ENCODE data around the gene WBP2. TPM values are rescaled to one million over a fixed set of nuclear protein-coding genes. Genes with fewer than 3 reads are reported as not detected.
A peak's percentile ranks its signal among the peaks of the same experiment; 100 is the strongest.

Gene WBP2
- total RNA-seq = 10 to 100 TPM; 68.7 to 74.1 TPM

GRCh38 chr17:75855310-75856061 lies at the start of gene WBP2:
WBP2 (minus strand) TSS chr17:75855335; CDS start chr17:75855297, 38 bp downstream.
- ATAC-seq = peak; percentile 95

GRCh38 chr17:75902406-75902805 lies 47.3 kb upstream of the WBP2 start:
- no peak for ATAC-seq
- POLR2A ChIA-PET = interaction anchor here (0.6 kb wide), 1 partner anchor 45 kb away, joined by 5 read pairs; no protein-coding TSS in a partner anchor

More at GRCh38 chr17:75855310-75856061, at the start of gene WBP2:
- Mint-ChIP-seq H3K9me3 (ENCODE audit: low read depth) (no peaks in the 10 kb centered on the region), H3K4me3 (no peak within 1 kb of the TSS), H3K36me3 (ENCODE audit: low read depth) (peaks cover 1% of the 10 kb centered on the region), H3K27me3 (no peaks in the 10 kb centered on the region), H3K4me1 (peaks cover 37% of the 10 kb centered on the region), H3K27ac (peak within 1 kb of the TSS; percentile 86)
- intact Hi-C loops (cut with DNase I, micrococcal nuclease) = loop anchor here (1.0 to 10.0 kb wide), 21 partner anchors 11 to 591 kb away; partner anchors contain the start of genes ACOX1 (in 1 of the 2), FBF1 (in 1 of the 2), GALK1 (in 1 of the 2) and GGA3 (in 1 of the 2)
- CTCF ChIA-PET = interaction anchor here (0.5 to 2.4 kb wide), 25 partner anchors 8 to 652 kb away, joined by 3 to 17 read pairs (median 4); partner anchors contain the start of genes FBF1, TRIM47, TRIM65 and UNC13D
- peak; percentile 99 for DNase-seq
- POLR2A ChIA-PET = interaction anchor here (0.5 to 3.0 kb wide), 14 partner anchors 9 to 102 kb away, joined by 3 to 25 read pairs (median 4); partner anchors contain the start of genes GALK1, TRIM47, UNC13D and UNK

GRCh38 chr17:75901727-75902126 lies 46.6 kb upstream of the WBP2 start:
- no peaks in the 10 kb centered on the region for H3K27me3 Mint-ChIP-seq
- ChIA-PET CTCF (interaction anchor here (1.1 to 1.3 kb wide), 2 partner anchors 26 to 104 kb away, joined by 5 read pairs; no protein-coding TSS in a partner anchor), POLR2A (interaction anchor here (0.6 to 1.1 kb wide), 2 partner anchors 26 to 45 kb away, joined by 3 to 5 read pairs; no protein-coding TSS in a partner anchor)
- H3K4me3 Mint-ChIP-seq = no peak overlapping the region
- no peaks in the 10 kb centered on the region for H3K9me3 Mint-ChIP-seq (ENCODE audit: low read depth)
- H3K36me3 Mint-ChIP-seq (ENCODE audit: low read depth) = peaks cover 7% of the 10 kb centered on the region
- DNase-seq (no peak), ATAC-seq (no peak)
- no peak overlapping the region for H3K27ac Mint-ChIP-seq
- intact Hi-C loops (cut with DNase I, micrococcal nuclease) = loop anchor here in 1 of 2 experiments (5.0 to 10.0 kb wide), 2 partner anchors 314 to 373 kb away; partner anchors contain the start of gene MYO15B
- H3K4me1 Mint-ChIP-seq = peaks cover 7% of the 10 kb centered on the region

More at GRCh38 chr17:75902406-75902805, 47.3 kb upstream of the WBP2 start:
- H3K4me3 Mint-ChIP-seq = no peak overlapping the region
- no peaks in the 10 kb centered on the region for H3K27me3 Mint-ChIP-seq
- DNase-seq = no peak
- peaks cover 5% of the 10 kb centered on the region for H3K4me1 Mint-ChIP-seq
- no peaks in the 10 kb centered on the region for H3K9me3 Mint-ChIP-seq (ENCODE audit: low read depth)
- CTCF ChIA-PET = interaction anchor here (0.7 to 1.6 kb wide), 4 partner anchors 27 to 240 kb away, joined by 3 to 5 read pairs (median 4); no protein-coding TSS in a partner anchor
- no peak overlapping the region for H3K27ac Mint-ChIP-seq
- intact Hi-C loops (cut with DNase I, micrococcal nuclease) = loop anchor here in 1 of 2 experiments (5.0 to 10.0 kb wide), 2 partner anchors 315 to 372 kb away; partner anchors contain the start of gene MYO15B
- peaks cover 7% of the 10 kb centered on the region for H3K36me3 Mint-ChIP-seq (ENCODE audit: low read depth)

- ChIA-PET CTCF (interaction anchor here (0.6 kb wide), 1 partner anchor 1225 kb away, joined by 3 read pairs; no protein-coding TSS in a partner anchor), POLR2A (interaction anchor here (1.1 kb wide), 1 partner anchor 25 kb away, joined by 3 read pairs; no protein-coding TSS in a partner anchor)
- ATAC-seq = no peak
- Mint-ChIP-seq H3K4me3 (no peak overlapping the region), H3K4me1 (peaks cover 7% of the 10 kb centered on the region), H3K36me3 (ENCODE audit: low read depth) (peaks cover 7% of the 10 kb centered on the region), H3K27ac (no peak overlapping the region), H3K9me3 (ENCODE audit: low read depth) (no peaks in the 10 kb centered on the region), H3K27me3 (no peaks in the 10 kb centered on the region)
- intact Hi-C loops (cut with DNase I, micrococcal nuclease) = loop anchor here in 1 of 2 experiments (5.0 to 10.0 kb wide), 2 partner anchors 314 to 374 kb away; partner anchors contain the start of gene MYO15B
- no peak for DNase-seq
Measured at GRCh38 chr17:75900691-75901533, 45.8 kb upstream of the WBP2 start.

GRCh38 chr17:75899767-75900468 lies 44.8 kb upstream of the WBP2 start:
- Mint-ChIP-seq H3K4me3 (no peak overlapping the region), H3K36me3 (ENCODE audit: low read depth) (peaks cover 11% of the 10 kb centered on the region), H3K4me1 (peaks cover 12% of the 10 kb centered on the region), H3K9me3 (ENCODE audit: low read depth) (no peaks in the 10 kb centered on the region), H3K27ac (no peak overlapping the region), H3K27me3 (no peaks in the 10 kb centered on the region)
- DNase-seq = no peak
- POLR2A ChIA-PET = no interaction called here
- intact Hi-C loops (cut with DNase I, micrococcal nuclease) = loop anchor here in 1 of 2 experiments (5.0 to 10.0 kb wide), 2 partner anchors 313 to 375 kb away; partner anchors contain the start of gene MYO15B
- CTCF ChIA-PET = interaction anchor here (1.2 kb wide), 1 partner anchor 44 kb away, joined by 3 read pairs; no protein-coding TSS in a partner anchor
- ATAC-seq = no peak

- Mint-ChIP-seq H3K27ac (no peak overlapping the region), H3K4me3 (no peak overlapping the region), H3K27me3 (no peaks in the 10 kb centered on the region), H3K36me3 (ENCODE audit: low read depth) (peaks cover 12% of the 10 kb centered on the region), H3K9me3 (ENCODE audit: low read depth) (no peaks in the 10 kb centered on the region), H3K4me1 (peaks cover 12% of the 10 kb centered on the region)
- intact Hi-C loops (cut with DNase I, micrococcal nuclease) = no loop called here
- ATAC-seq (no peak), DNase-seq (no peak)
- CTCF ChIA-PET = interaction anchor here (0.5 to 1.2 kb wide), 2 partner anchors 19 to 43 kb away, joined by 3 read pairs; no protein-coding TSS in a partner anchor
- POLR2A ChIA-PET = no interaction called here
Measured at GRCh38 chr17:75899353-75899752, 44.2 kb upstream of the WBP2 start.

GRCh38 chr17:75898791-75899190 lies 43.7 kb upstream of the WBP2 start:
- no peak overlapping the region for H3K27ac Mint-ChIP-seq
- DNase-seq = no peak
- intact Hi-C loops (cut with DNase I, micrococcal nuclease) = no loop called here

GRCh38 chr17:75898065-75898464 lies 42.9 kb upstream of the WBP2 start:
- Mint-ChIP-seq H3K4me1 (peaks cover 19% of the 10 kb centered on the region), H3K36me3 (ENCODE audit: low read depth) (peaks cover 14% of the 10 kb centered on the region), H3K27me3 (no peaks in the 10 kb centered on the region), H3K9me3 (ENCODE audit: low read depth) (no peaks in the 10 kb centered on the region), H3K4me3 (no peak overlapping the region), H3K27ac (no peak overlapping the region)
- intact Hi-C loops (cut with DNase I, micrococcal nuclease) = no loop called here
- CTCF ChIA-PET = interaction anchor here (3.6 kb wide), 1 partner anchor 42 kb away, joined by 17 read pairs; the partner anchor contains the start of gene WBP2
- DNase-seq (no peak), ATAC-seq (no peak)
- POLR2A ChIA-PET = interaction anchor here (1.3 kb wide), 2 partner anchors 20 to 369 kb away, joined by 3 to 4 read pairs; no protein-coding TSS in a partner anchor

More at GRCh38 chr17:75898791-75899190, 43.7 kb upstream of the WBP2 start:
- H3K36me3 Mint-ChIP-seq (ENCODE audit: low read depth) = peaks cover 14% of the 10 kb centered on the region
- CTCF ChIA-PET = interaction anchor here (0.5 to 3.6 kb wide), 3 partner anchors 18 to 43 kb away, joined by 3 to 17 read pairs (median 3); partner anchors contain the start of gene WBP2
- H3K9me3 Mint-ChIP-seq (ENCODE audit: low read depth) = no peaks in the 10 kb centered on the region
- ATAC-seq = no peak
- POLR2A ChIA-PET = interaction anchor here (1.3 kb wide), 2 partner anchors 21 to 368 kb away, joined by 3 to 4 read pairs; no protein-coding TSS in a partner anchor
- H3K27me3 Mint-ChIP-seq = no peaks in the 10 kb centered on the region
- H3K4me1 Mint-ChIP-seq = peaks cover 17% of the 10 kb centered on the region
- no peak overlapping the region for H3K4me3 Mint-ChIP-seq

GRCh38 chr17:75897160-75898019 lies 42.3 kb upstream of the WBP2 start:
- Mint-ChIP-seq H3K27ac (peak overlapping the region; percentile 72), H3K9me3 (ENCODE audit: low read depth) (no peaks in the 10 kb centered on the region), H3K27me3 (no peaks in the 10 kb centered on the region), H3K4me3 (peak overlapping the region; percentile 56), H3K36me3 (ENCODE audit: low read depth) (peaks cover 14% of the 10 kb centered on the region), H3K4me1 (peaks cover 19% of the 10 kb centered on the region)
- ChIA-PET POLR2A (interaction anchor here (0.5 to 1.3 kb wide), 4 partner anchors 20 to 873 kb away, joined by 3 to 4 read pairs (median 3); no protein-coding TSS in a partner anchor), CTCF (interaction anchor here (0.7 to 3.6 kb wide), 11 partner anchors 18 to 144 kb away, joined by 3 to 17 read pairs (median 5); partner anchors contain the start of genes TRIM47 and WBP2)
- intact Hi-C loops (cut with DNase I, micrococcal nuclease) = loop anchor here (1.0 to 2.0 kb wide), 6 partner anchors 21 to 487 kb away; partner anchors contain the start of genes ACOX1 (in 1 of the 2), FBF1 (in 1 of the 2), GALK1 (in 1 of the 2) and SPHK1 (in 1 of the 2)
- DNase-seq = no peak
- no peak for ATAC-seq

Data from activated CD4-positive, alpha-beta T cell treated with anti-CD3 and anti-CD28 coated beads for 36 hours (primary cell).